SHP77 treated with DMSO at 0.1 percent for 48 hours (cell line): ENCODE data around the gene ARFGAP2.
"Not testable (repeated sequence)": the region's sequence is repeated elsewhere in the genome, so short reads cannot be mapped to it uniquely, and the experiment has no call there.

Experiments
- DNase-seq: peaks from one replicate; lab custom pipeline; 2025; lab: John Stamatoyannopoulos, UW

The ARFGAP2 gene

DNA sequence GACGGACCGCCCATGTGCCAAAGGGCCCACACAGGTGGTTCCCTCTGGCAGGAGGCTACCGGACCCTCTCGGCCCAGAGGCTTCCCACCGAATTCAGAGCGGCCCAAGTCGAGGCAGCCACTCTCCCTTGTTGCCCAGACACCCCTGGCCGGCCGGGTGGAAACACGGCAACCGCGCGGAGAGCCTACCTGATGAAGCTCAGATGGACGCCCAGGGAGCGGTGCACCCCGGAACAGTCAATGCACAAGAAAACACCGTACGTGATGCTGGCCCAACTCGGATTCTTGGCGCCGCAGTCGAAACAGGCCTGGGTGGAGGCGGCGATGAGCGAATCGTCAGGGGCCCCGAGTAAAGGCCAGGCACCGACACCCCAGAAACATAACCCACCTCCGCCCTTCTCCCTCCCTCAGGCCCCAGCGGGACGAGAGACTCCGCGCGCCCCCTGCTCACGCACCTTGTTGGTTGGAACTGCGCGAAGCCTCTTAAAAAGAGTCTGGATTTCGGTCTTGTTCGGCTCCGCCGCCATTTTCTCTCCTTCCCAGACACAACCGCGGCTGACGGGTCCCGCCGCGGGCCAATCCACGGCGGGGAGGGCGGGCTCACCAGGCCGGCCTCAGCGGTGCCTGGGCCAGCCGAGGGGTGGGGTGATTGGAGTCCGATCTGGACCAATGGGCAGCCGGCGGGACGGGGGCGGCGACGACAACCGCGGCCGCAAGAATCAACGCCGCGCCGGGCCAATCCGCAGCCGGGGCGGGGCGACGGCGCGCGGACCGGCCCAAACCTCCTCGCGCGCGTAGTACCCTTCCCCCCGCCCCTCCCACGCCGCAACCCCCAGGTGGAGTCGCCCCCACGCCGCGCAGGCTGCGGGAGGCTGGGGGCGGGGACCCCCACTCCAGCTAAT lies at the start of gene ARFGAP2:
ARFGAP2 (minus strand) TSS at position 552 of the 901 bp plus-strand sequence; CDS start at position 526, 26 bp downstream.
- DNase-seq, result peak; percentile 83

GRCh38 chr11:47225552-47226400 lies 49.1 kb upstream of the ARFGAP2 start:
- DNase-seq, result no peak

DNA sequence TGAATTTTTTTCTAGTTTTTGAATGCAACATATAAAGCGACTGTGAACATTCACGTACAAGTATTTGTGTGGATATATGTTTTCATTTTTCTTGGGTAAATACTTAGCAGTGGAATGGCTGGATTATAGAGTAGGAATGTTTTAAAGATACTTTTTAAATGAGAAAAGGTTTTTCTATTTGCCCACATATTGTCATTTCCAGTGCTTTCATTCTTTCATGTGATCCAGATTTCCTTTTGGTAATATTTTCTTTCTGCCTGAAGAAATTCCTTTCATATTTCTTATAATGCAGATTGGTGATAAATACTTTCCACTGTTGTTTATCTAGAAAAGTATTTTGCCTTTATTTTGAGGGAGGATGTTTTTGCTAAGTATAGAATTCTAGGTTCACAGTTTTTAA lies 46.0 kb upstream of the ARFGAP2 start:
- DNase-seq, result no peak

DNA sequence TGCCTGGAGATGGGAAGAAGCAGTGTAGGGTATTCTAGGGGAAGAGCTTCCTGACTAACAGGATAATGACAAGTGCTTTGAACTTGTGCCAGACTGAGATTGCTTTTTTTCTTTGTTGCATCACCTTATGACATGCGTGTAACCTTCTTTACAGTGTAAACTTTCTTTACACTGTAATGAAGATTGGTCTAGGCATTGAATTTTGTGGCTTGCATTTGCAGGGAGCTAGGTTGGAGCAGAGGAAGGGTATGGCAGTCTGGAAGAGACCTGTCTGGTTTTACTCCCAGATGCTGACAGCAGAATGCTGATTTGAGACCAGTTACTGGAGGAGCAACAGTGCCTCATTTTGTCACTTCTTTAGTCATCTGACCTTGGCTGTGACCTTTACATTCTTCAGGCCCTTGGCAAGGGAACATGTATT lies 43.7 kb upstream of the ARFGAP2 start:
- no peak for DNase-seq

DNA sequence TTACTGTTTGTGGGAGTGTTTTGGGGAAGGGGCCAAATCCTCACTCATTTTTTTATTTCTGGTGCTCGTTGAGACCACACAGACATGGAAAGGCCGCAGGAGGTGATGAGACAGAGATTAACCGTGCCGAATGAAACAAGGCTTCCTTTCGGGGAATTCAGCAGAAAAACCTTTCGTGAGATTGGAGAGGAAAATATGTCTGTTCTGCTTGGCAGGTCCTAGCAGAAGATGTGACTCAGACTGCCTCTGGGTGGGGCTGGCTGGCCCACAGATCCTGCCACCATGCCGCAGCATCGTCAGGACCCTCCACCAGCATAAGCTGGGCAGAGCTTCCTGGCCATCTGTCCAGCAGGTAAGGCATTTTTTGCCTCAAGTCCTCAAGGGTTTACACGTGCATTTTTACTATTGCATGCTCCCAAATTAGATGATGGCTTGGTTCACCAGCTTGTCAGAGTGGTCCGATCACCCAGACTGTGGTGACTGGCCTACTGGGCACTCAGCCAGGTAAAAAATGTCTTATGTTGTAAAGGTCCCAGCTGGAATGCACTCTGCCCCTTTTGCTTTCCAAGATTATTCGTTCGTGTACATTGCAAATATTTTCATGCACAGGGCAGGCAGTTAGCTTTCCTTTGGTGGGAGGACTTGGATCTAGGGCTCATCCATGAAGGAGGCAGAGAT lies 39.6 kb upstream of the ARFGAP2 start:
- DNase-seq, result no peak

DNA sequence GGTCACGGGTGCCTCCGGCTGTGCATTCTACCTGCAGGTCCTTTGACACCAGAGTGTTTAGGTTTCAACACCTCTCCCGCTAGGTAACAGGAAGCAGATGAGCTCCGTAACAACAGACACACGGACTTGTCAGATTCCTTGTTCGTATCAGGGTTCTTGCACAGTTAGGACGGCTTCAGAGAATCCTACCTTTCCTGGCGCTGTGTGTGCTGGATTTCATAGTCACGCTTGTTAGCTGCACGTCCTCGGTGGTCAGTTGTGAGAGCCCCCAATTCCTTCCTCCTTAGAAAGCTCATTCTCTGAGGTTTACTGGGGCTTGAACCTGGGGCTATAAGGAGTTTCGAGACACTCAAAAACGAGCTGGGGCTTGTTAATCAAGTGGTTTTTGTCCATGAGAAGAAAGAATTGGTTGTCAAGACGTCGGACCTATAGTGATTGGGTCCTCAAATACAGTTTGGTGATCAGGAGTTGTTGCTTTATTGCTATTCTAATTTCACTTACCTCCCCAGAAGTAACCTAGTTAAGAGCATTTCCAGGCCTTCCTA lies 38.8 kb upstream of the ARFGAP2 start:
- DNase-seq, result peak; percentile 44

DNA sequence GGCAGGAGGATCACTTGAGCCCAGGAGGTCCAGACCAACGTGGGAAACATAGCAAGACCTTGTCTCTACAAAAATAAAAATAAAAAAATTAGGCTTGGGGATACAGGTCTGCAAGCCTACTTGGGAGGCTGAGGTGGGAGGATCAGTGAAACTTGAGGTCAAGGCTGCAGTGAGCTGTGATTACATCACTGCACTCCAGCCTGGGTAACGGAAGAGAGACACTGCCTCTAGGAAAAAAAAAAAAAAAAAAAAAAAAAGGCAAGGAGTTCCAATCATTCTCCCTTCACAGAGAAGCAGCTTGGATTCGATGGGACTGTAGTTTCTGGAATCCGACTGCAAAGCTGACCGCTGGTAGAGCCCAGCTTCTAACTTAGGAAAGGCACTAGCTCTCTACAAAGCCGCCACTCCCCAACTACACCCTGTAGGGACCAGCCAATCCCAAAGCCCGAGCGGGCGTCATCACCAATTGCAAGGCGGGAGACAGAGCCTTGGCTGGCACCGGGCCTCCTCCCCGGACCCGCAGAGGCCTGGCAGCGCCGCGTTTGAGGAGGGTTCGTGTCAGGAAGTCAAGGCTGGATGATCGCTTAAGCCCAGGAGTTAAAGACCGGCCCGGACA lies 37.4 kb upstream of the ARFGAP2 start:
- DNase-seq, result peak; percentile 84

DNA sequence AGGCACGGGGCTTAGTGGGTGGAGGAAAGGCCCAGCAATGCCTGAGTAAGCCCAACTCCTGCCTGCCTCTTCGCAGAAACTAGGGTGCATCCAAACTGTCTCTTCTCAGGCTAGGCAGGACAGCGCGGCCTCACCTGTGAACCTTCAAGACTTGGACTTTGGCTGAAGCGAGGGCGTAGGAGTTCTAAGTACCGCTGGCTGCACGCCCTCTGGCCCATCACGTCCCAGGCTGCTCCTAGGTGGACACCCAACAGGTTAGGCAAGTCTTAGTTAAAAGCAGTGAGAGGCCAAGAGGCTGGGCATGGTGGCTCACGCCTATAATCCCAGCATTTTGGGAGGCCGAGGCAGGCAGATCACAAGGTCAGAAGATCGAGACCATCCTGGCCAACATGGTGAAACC lies 36.3 kb upstream of the ARFGAP2 start:
- DNase-seq, result no peak

GRCh38 chr11:47208628-47209027 lies 31.9 kb upstream of the ARFGAP2 start:
- DNase-seq, result no peak

DNA sequence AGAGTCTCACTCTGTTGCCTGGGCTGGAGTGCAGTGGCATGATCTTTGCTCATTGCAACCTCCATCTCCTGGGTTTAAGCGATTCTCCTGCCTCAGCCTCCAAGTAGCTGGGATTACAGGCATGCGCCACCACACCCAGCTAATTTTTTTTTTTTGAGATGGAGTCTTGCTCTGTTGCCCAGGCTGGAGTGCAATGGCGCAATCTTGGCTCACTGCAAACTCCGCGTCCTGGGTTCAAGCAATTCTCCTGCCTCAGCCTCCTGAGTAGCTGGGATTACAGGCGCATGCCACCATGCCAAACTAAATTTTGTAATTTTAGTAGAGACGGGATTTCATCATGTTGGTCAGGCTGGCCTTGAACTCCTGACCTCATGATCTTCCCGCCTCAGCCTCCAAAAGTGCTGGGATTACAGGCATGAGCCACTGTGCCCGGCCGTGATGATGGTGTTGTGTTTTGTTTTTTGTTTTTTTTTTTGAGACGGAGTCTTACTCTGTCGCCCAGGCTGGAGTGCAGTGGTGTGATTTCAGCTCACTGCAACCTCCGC lies 31.4 kb upstream of the ARFGAP2 start:
- not testable (repeated sequence) for DNase-seq

DNA sequence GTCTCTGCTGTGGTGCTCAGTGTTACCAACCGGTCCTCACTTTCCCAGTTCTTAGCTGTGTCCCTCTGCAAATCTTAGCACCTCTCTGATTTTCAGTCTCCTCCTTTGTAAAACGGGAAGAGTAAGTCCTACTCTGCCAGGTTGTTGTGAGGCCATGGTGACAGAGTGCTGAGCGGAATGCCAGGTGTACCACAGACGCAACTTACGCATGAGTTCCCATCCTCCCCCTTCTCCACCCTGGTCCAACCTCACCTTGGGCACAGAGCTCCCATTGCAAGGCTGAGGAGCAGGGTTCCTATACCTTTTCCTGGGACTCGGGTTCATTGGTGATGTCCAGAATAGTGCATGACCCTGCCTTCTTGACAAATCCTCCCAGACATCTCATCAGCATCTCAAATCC lies 30.8 kb upstream of the ARFGAP2 start:
- no peak for DNase-seq

DNA sequence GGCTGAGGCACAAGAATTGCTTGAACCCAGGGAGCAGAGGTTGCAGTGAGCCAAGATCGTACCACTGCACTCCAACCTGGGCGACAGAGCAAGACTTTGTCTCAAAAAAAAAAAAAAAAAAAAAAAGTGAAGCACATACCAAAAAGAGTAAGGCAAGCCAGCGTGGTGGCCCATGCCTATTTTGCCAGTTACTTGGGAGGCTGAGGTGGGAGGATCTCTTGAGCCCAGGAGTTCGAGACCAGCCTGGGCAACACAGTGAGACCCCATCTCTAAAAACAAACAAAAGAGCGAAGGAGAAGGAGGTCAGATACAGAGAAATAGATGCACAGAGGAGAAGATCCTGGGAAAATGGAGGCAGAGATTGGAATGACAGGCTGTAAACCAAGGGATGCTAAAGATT lies 29.9 kb upstream of the ARFGAP2 start:
- DNase-seq, result not testable (repeated sequence)

- no peak for DNase-seq
Observed at GRCh38 chr11:47204637-47204989, 27.9 kb upstream of the ARFGAP2 start.

DNA sequence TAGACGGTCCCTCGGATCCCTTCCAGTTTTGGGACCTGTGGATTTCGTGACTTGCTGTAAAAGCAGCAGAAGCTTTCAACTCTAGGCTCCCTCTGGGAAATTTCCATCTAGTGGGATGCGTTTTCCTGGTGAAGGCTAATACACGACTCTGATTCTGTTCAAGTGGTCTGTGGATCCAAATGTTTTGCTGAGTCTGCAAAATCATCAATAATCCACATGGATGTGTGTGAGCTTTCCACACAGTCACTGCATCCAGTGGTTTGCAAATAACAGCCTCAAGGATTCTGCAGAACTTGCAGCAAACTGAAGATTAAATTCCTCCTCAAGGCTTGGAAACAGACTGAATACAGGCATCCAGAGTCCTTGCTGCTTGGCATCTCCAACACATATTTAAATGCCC lies 25.9 kb upstream of the ARFGAP2 start:
- no peak for DNase-seq

GRCh38 chr11:47201015-47201414 lies 24.3 kb upstream of the ARFGAP2 start:
- DNase-seq, result no peak

DNA sequence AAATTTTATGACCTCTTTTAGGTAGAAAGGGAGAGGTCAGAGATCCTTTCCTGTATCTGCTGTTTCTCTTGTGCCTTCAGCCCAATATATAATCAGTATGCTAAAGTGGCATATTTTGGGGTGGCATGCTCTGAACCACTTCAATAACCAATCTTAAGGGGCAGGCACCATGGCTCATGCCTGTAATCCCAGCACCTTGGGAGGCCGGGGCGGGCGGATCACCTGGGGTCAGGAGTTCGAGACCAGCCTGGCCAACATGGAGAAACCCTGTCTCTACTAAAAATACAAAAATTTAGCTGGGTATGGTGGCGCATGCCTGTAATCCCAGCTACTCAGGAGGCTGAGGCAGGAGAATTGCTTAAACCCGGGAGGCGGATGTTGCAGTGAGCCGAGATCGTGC lies 21.5 kb upstream of the ARFGAP2 start:
- not testable (repeated sequence) for DNase-seq

GRCh38 chr11:47192111-47192510 lies 15.4 kb upstream of the ARFGAP2 start:
- DNase-seq, result no peak

DNA sequence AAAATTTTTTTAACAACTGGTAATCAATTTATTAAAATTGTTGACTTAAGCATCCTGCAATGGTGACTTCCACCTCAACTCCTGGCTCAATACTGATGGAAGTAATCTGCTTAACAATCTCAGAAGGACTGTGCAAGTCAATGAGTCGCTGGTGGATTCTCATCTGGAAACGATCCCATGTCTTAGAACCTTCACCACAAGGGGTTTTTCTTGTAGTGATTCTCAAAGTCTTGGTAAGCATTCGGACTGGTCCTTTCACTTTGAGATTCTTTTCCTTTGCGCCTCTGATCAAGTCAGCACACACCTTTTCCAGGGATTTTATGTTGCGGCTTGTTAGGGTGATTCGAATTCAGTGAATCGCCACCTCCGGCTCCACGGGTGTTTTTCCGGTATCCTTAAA lies 14.5 kb upstream of the ARFGAP2 start:
- DNase-seq, result not testable (repeated sequence)

DNA sequence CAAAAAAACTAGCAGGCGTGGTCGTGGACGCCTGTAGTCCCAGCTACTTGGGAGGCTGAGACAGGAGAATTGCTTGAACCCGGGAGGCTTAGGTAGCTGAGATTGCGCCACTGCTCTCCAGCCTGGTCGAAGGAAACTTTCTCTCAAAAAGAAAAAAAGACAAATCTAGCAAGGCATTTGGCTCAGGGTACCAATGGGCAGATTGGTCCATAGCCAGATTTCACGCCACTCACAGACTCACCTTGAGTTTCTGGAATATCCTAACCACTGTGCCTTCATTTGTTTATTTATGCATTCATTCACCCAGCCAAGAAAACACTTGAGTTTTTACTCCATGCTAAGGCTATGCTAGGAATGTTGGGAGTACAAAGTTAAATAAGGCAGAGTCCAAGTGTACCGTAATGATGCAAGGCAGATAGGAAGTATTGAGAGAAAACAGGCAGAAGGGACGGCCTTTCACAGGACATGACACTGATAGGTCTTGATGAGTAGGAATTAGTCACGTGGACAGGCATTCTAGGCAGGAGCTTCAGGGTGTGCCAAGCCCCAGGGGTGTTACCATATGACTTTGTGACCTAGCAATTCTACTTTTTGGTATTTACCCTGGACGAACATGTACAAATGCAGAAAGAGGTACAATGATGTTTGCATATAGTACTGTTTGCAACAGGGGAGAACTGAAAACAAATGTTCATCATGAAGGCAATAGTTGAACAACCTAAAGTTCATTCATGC lies 12.6 kb upstream of the ARFGAP2 start:
- no peak for DNase-seq

- no peak for DNase-seq
Observed at GRCh38 chr11:47188259-47188658, 11.6 kb upstream of the ARFGAP2 start.

- DNase-seq, result no peak
Observed at GRCh38 chr11:47187723-47188122, 11.0 kb upstream of the ARFGAP2 start.
